ENCODE results near the gene MCTP1.

GRCh38 chr5:94700592-94700991 lies 584.3 kb downstream of the MCTP1 start:
- TF ChIP-seq POLR2A (IDR thresholded peaks at IDR 0.05) (no peak), CTCF (IDR thresholded peaks at IDR 0.05) (no peak)
